ENCODE results near the gene TREML4. TPM values are rescaled to one million over a fixed set of nuclear protein-coding genes. Genes with fewer than 3 reads are reported as not detected.

Gene TREML4
- total and polyA plus RNA-seq, 9 of the 15 experiments (the other 6 are each of a cell fraction or from before 2014, with no cell fraction given) = not detected

DNA sequence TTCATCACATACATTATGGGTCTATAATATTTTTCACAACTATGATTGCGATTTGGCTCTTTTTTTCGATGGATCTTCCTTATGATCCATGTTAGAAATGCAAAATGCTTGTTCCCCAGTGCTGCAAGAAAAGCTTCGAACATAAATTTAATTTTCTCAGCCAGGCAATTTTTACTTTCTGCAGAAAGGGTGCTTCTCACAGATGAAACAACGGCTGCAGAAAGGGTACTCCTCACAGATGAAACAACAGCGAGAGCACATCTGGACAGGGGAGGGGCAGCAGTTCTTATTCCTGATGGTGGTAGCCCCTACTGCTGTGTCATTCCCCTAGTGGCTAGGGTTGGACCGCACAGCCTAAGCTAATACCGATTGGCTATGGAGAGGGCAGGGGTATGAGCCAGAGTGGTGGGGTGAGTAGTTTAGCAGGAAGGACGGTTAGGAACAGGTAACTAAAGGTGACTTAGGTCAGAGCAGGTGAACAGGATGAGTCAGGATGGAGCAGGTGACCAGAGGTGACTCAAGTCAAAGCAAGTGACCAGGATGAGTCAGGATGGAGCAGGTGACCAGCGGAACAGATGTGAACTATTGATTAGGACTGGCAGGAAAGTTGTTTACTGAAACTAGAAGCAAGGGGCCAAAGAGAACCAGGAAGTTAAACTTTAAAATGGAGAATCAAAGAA is 13.4 kb upstream of the TREML4 start (continued):
- TF ChIP-seq C11orf30 (IDR thresholded peaks at IDR 0.05; ENCODE audit: low read depth) = peak; percentile 37; the same call in 1 of the 2 replicates
- no peak for TF ChIP-seq SRF (CRISPR knock-in tag; IDR thresholded peaks at IDR 0.05)
- TF ChIP-seq ZNF316 (IDR thresholded peaks at IDR 0.05) = peak; percentile 9; the same call in 1 of the 2 replicates
- TF ChIP-seq, protein P1, sequence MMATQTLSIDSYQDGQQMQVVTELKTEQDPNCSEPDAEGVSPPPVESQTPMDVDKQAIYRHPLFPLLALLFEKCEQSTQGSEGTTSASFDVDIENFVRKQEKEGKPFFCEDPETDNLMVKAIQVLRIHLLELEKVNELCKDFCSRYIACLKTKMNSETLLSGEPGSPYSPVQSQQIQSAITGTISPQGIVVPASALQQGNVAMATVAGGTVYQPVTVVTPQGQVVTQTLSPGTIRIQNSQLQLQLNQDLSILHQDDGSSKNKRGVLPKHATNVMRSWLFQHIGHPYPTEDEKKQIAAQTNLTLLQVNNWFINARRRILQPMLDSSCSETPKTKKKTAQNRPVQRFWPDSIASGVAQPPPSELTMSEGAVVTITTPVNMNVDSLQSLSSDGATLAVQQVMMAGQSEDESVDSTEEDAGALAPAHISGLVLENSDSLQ (IDR thresholded peaks at IDR 0.05) = no peak
- TF ChIP-seq ZEB2 (IDR thresholded peaks at IDR 0.05) = peak; percentile 97
- TF ChIP-seq, protein P2, sequence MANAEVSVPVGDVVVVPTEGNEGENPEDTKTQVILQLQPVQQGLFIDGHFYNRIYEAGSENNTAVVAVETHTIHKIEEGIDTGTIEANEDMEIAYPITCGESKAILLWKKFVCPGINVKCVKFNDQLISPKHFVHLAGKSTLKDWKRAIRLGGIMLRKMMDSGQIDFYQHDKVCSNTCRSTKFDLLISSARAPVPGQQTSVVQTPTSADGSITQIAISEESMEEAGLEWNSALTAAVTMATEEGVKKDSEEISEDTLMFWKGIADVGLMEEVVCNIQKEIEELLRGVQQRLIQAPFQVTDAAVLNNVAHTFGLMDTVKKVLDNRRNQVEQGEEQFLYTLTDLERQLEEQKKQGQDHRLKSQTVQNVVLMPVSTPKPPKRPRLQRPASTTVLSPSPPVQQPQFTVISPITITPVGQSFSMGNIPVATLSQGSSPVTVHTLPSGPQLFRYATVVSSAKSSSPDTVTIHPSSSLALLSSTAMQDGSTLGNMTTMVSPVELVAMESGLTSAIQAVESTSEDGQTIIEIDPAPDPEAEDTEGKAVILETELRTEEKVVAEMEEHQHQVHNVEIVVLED (CRISPR knock-in tag; IDR thresholded peaks at IDR 0.05) = no peak
- peak in 1 of 2 experiments; percentile 96; a peak in 2 of 3 replicates for TF ChIP-seq CBX3 (IDR thresholded peaks at IDR 0.05; ENCODE audit: borderline replicate concordance in 1 of 2, low read length in 2 of 2)
- TF ChIP-seq, protein P3, sequence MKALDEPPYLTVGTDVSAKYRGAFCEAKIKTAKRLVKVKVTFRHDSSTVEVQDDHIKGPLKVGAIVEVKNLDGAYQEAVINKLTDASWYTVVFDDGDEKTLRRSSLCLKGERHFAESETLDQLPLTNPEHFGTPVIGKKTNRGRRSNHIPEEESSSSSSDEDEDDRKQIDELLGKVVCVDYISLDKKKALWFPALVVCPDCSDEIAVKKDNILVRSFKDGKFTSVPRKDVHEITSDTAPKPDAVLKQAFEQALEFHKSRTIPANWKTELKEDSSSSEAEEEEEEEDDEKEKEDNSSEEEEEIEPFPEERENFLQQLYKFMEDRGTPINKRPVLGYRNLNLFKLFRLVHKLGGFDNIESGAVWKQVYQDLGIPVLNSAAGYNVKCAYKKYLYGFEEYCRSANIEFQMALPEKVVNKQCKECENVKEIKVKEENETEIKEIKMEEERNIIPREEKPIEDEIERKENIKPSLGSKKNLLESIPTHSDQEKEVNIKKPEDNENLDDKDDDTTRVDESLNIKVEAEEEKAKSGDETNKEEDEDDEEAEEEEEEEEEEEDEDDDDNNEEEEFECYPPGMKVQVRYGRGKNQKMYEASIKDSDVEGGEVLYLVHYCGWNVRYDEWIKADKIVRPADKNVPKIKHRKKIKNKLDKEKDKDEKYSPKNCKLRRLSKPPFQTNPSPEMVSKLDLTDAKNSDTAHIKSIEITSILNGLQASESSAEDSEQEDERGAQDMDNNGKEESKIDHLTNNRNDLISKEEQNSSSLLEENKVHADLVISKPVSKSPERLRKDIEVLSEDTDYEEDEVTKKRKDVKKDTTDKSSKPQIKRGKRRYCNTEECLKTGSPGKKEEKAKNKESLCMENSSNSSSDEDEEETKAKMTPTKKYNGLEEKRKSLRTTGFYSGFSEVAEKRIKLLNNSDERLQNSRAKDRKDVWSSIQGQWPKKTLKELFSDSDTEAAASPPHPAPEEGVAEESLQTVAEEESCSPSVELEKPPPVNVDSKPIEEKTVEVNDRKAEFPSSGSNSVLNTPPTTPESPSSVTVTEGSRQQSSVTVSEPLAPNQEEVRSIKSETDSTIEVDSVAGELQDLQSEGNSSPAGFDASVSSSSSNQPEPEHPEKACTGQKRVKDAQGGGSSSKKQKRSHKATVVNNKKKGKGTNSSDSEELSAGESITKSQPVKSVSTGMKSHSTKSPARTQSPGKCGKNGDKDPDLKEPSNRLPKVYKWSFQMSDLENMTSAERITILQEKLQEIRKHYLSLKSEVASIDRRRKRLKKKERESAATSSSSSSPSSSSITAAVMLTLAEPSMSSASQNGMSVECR (CRISPR knock-in tag; IDR thresholded peaks at IDR 0.05) = no peak
